Measurements from ENCODE around the gene KIAA1671. TPM values are rescaled to one million over a fixed set of nuclear protein-coding genes. Genes with fewer than 3 reads are reported as not detected.

KIAA1671 gene
- total RNA-seq, 4 donors from 2014 or later = 7.3 to 15.1 (median 10.2) TPM

- TF ChIP-seq CTCF (IDR thresholded peaks at IDR 0.05; ENCODE audit: low read depth) = no peak
Measured at GRCh38 chr22:24964441-24964840, 11.9 kb downstream of the KIAA1671 start.

GRCh38 chr22:24965822-24966626, 13.5 kb downstream of the KIAA1671 start:
- TF ChIP-seq CTCF (IDR thresholded peaks at IDR 0.05; ENCODE audit: low read depth) = no peak

- no peak for TF ChIP-seq CTCF (IDR thresholded peaks at IDR 0.05; ENCODE audit: low read depth)
Measured at GRCh38 chr22:24968066-24968561, 15.6 kb downstream of the KIAA1671 start.

- TF ChIP-seq CTCF (IDR thresholded peaks at IDR 0.05; ENCODE audit: low read depth) = no peak
Measured at GRCh38 chr22:24969560-24970301, 17.2 kb downstream of the KIAA1671 start.

GRCh38 chr22:24972369-24972768, 19.9 kb downstream of the KIAA1671 start:
- no peak for TF ChIP-seq CTCF (IDR thresholded peaks at IDR 0.05; ENCODE audit: low read depth)

GRCh38 chr22:24973872-24974271, 21.4 kb downstream of the KIAA1671 start:
- TF ChIP-seq CTCF (IDR thresholded peaks at IDR 0.05; ENCODE audit: low read depth) = no peak

- TF ChIP-seq CTCF (IDR thresholded peaks at IDR 0.05; ENCODE audit: low read depth) = no peak
Measured at GRCh38 chr22:24975125-24975640, 22.7 kb downstream of the KIAA1671 start.

Data from subcutaneous adipose tissue (tissue), 4 donors.